Measurements from ENCODE around the gene SMURF2. TPM values are rescaled to one million over a fixed set of nuclear protein-coding genes. Genes with fewer than 3 reads are reported as not detected.

Gene SMURF2
- total RNA-seq, 1 experiment from 2014 or later: 127 TPM

GRCh38 chr17:64503821-64504768 lies 158.0 kb downstream of the SMURF2 start:
- peak; percentile 19; the same call in 1 of the 2 replicates for TF ChIP-seq POLR2AphosphoS5 (IDR thresholded peaks at IDR 0.05; ENCODE audit: low read depth, low read length)
- no peak for TF ChIP-seq MAX (IDR thresholded peaks at IDR 0.05)
- H4K20me1 ChIP-seq (ENCODE audit: insufficient read depth): peaks cover 67% of the 10 kb centered on the region; the same call in 1 of the 2 replicates
- no peaks in the 10 kb centered on the region for H3K27me3 ChIP-seq (ENCODE audit: insufficient read depth, low read length)
- intact Hi-C loops (cut with micrococcal nuclease): no loop called here
- BruUV-seq (replicated peaks): no TSS peak
- peak overlapping the region; percentile 93 to 95 for H3K4me3 ChIP-seq (replicated peaks in 1 of 2; ENCODE audit: low read depth in 1 of 2, low read length in 2 of 2)
- ATAC-seq: no peak
- H3K36me3 ChIP-seq (ENCODE audit: control insufficient read depth in 1 of 2, insufficient read depth in 2 of 2, low read length in 2 of 2): peaks cover 61 to 70% of the 10 kb centered on the region in 2 experiments
- no peaks in the 10 kb centered on the region for H3K9me2 ChIP-seq (ENCODE audit: insufficient read depth)
- H3K27ac ChIP-seq (ENCODE audit: low read depth, low read length): peak overlapping the region; percentile 90; the same call in 1 of the 2 replicates
- peak overlapping the region; percentile 99 for H3K9ac ChIP-seq (ENCODE audit: low read length)
- H3K4me2 ChIP-seq (ENCODE audit: low read length): peak overlapping the region; percentile 87
- DNase-seq (ENCODE audit: low read depth, low spot score): no peak
- POLR2A ChIA-PET: interaction anchor here (0.8 to 3.1 kb wide), 3 partner anchors 9 to 13 kb away, joined by 3 to 119 read pairs (median 16); partner anchors contain the start of gene POLG2
- H2AFZ ChIP-seq (ENCODE audit: low read depth, low read length, poor library complexity, severe bottlenecking): no peak overlapping the region
- CTCF ChIA-PET: no interaction called here
- no peaks in the 10 kb centered on the region for H3K9me3 ChIP-seq (ENCODE audit: control insufficient read depth in 1 of 2, insufficient read depth in 1 of 2, low read depth in 1 of 2, low read length in 2 of 2)
- RAD21 ChIA-PET (ENCODE audit: low non-redundant PET in 1 of 2, low total read pairs in 2 of 2, uncharacterized antibody in 2 of 2, unreplicated experiment in 2 of 2): no interaction called here
- peaks cover 12 to 50% of the 10 kb centered on the region in 2 experiments for H3K4me1 ChIP-seq (ENCODE audit: control insufficient read depth in 1 of 2, insufficient read depth in 2 of 2, low read length in 2 of 2)
- H3K79me2 ChIP-seq (ENCODE audit: insufficient read depth, low read length): peaks cover 94% of the 10 kb centered on the region

- ChIA-PET RAD21 (ENCODE audit: low non-redundant PET in 1 of 2, low total read pairs in 2 of 2, uncharacterized antibody in 2 of 2, unreplicated experiment in 2 of 2) (no interaction called here), CTCF (no interaction called here), POLR2A (interaction anchor here (0.8 kb wide), 1 partner anchor 12 kb away, joined by 3 read pairs; no protein-coding TSS in a partner anchor)
- no peak overlapping the region for H3K4me2 ChIP-seq (ENCODE audit: low read length)
- no peak overlapping the region for H3K9ac ChIP-seq (ENCODE audit: low read length)
- no peak for ATAC-seq
- H3K27ac ChIP-seq (ENCODE audit: low read depth, low read length): no peak overlapping the region
- no peaks in the 10 kb centered on the region for H3K27me3 ChIP-seq (ENCODE audit: insufficient read depth, low read length)
- no peak for DNase-seq (ENCODE audit: low read depth, low spot score)
- peaks cover 58 to 64% of the 10 kb centered on the region in 2 experiments for H3K36me3 ChIP-seq (ENCODE audit: control insufficient read depth in 1 of 2, insufficient read depth in 2 of 2, low read length in 2 of 2)
- intact Hi-C loops (cut with micrococcal nuclease): no loop called here
- no TSS peak for BruUV-seq (replicated peaks)
- H3K4me1 ChIP-seq (ENCODE audit: control insufficient read depth in 1 of 2, insufficient read depth in 2 of 2, low read length in 2 of 2): peaks cover 10 to 55% of the 10 kb centered on the region in 2 experiments
- H3K9me3 ChIP-seq (ENCODE audit: control insufficient read depth in 1 of 2, insufficient read depth in 1 of 2, low read depth in 1 of 2, low read length in 2 of 2): no peaks in the 10 kb centered on the region
- no peaks in the 10 kb centered on the region for H3K9me2 ChIP-seq (ENCODE audit: insufficient read depth)
- H2AFZ ChIP-seq (ENCODE audit: low read depth, low read length, poor library complexity, severe bottlenecking): no peak overlapping the region
- H3K4me3 ChIP-seq (replicated peaks in 1 of 2; ENCODE audit: low read depth in 1 of 2, low read length in 2 of 2): no peak overlapping the region
- peaks cover 72% of the 10 kb centered on the region; the same call in 1 of the 2 replicates for H4K20me1 ChIP-seq (ENCODE audit: insufficient read depth)
- H3K79me2 ChIP-seq (ENCODE audit: insufficient read depth, low read length): peaks cover 88% of the 10 kb centered on the region
- TF ChIP-seq YY1 (IDR thresholded peaks at IDR 0.05; ENCODE audit: extremely low read depth, insufficient replicate concordance, low read depth, low read length): no peak
- no peak for TF ChIP-seq EZH2 (IDR thresholded peaks at IDR 0.05)
- no peak for TF ChIP-seq JUND (IDR thresholded peaks at IDR 0.05)
- TF ChIP-seq ZFX (IDR thresholded peaks at IDR 0.05): no peak
- no peak for TF ChIP-seq RAD21 (IDR thresholded peaks at IDR 0.05; ENCODE audit: low read depth)
- TF ChIP-seq ELF1 (IDR thresholded peaks at IDR 0.05; ENCODE audit: borderline replicate concordance, low read depth): no peak
- TF ChIP-seq ZNF274 (IDR thresholded peaks at IDR 0.05; ENCODE audit: low read depth, low read length): no peak
- no peak for TF ChIP-seq EZH2phosphoT487 (IDR thresholded peaks at IDR 0.05; ENCODE audit: borderline replicate concordance)
- TF ChIP-seq ATF3 (IDR thresholded peaks at IDR 0.05): no peak
- TF ChIP-seq SRF (IDR thresholded peaks at IDR 0.05; ENCODE audit: low read depth): no peak
- no peak for TF ChIP-seq SIN3A (IDR thresholded peaks at IDR 0.05; ENCODE audit: low read depth)
- no peak for TF ChIP-seq ZBTB33 (IDR thresholded peaks at IDR 0.05; ENCODE audit: extremely low read depth, insufficient replicate concordance, low read length)
- TF ChIP-seq TCF7L2 (IDR thresholded peaks at IDR 0.05; ENCODE audit: borderline replicate concordance, extremely low read depth, insufficient read depth, insufficient read length): no peak
- no peak; the same call in 1 of the 2 replicates for TF ChIP-seq POLR2AphosphoS5 (IDR thresholded peaks at IDR 0.05; ENCODE audit: low read depth, low read length)
Measured at GRCh38 chr17:64503341-64503740, 158.8 kb downstream of the SMURF2 start.

Data from HCT116 (cell line).